Spleen (tissue), 11 donors: ENCODE measurements around the gene RNF126. TPM values are rescaled to one million over a fixed set of nuclear protein-coding genes. Genes with fewer than 3 reads are reported as not detected.
"Not testable (repeated sequence)": the region's sequence is repeated elsewhere in the genome, so short reads cannot be mapped to it uniquely, and the experiment has no call there.

Experiments
- DNase-seq: peaks from one replicate; pipeline ENCODE4 v3.0.0-alpha.2; 2020
- H3K27ac ChIP-seq, 8 donors: fragments of 200-600 bp; sonication (generic) in 7 of 8; 1 replicate in 4 of 8; 2 replicates in 4 of 8; pipeline versions ENCODE4 v1.5.0 to v1.8.0; 2016 to 2021; ENCODE audit warnings: inconsistent platforms in 4 of 8, mild to moderate bottlenecking in 4 of 8, moderate library complexity in 1 of 8
- H3K27me3 ChIP-seq, 7 donors: fragments of 200-600 bp; sonication (generic) in 6 of 7; replicated peaks in 1 of 7; 1 replicate in 4 of 7; 2 replicates in 3 of 7; pipeline versions ENCODE4 v1.5.0 to v1.8.0; 2016 to 2021; ENCODE audit warnings: inconsistent platforms in 3 of 7, mild to moderate bottlenecking in 1 of 7
- H3K36me3 ChIP-seq, 6 donors: fragments of 200-600 bp; sonication (generic) in 5 of 6; 1 replicate in 4 of 6; 2 replicates in 2 of 6; pipeline versions ENCODE4 v1.5.0 to v1.8.0; 2016 to 2021; ENCODE audit warnings: inconsistent platforms in 2 of 6
- H3K4me1 ChIP-seq, 6 donors: fragments of 200-600 bp; sonication (generic) in 5 of 6; 1 replicate in 3 of 6; 2 replicates in 3 of 6; pipeline versions ENCODE4 v1.5.0 to v1.8.0; 2016 to 2021; ENCODE audit warnings: inconsistent platforms in 3 of 6
- H3K4me3 ChIP-seq, 8 donors: fragments of 200-600 bp; sonication (generic) in 7 of 8; 1 replicate in 4 of 8; 2 replicates in 4 of 8; pipeline versions ENCODE4 v1.5.0 to v1.8.0; 2016 to 2021; ENCODE audit warnings: inconsistent platforms in 4 of 8, mild to moderate bottlenecking in 4 of 8, moderate library complexity in 2 of 8
- H3K9me3 ChIP-seq, 8 donors: fragments of 200-600 bp; sonication (generic) in 7 of 8; 1 replicate in 4 of 8; 2 replicates in 4 of 8; pipeline versions ENCODE4 v1.5.0 to v1.8.0; 2016 to 2021; ENCODE audit warnings: inconsistent platforms in 4 of 8
- CTCF ChIP-seq, 11 experiments: fragments of 200-600 bp in 7 of 11; fragments of 450-650 bp in 4 of 11; sonication (generic) in 4 of 11; IDR thresholded peaks in 8 of 11; conservative IDR thresholded peaks in 3 of 11; 1 replicate in 7 of 11; 2 replicates in 4 of 11; pipeline versions ENCODE4 v1.4.0 to v1.8.0; 2016 to 2021; ENCODE audit warnings: antibody characterized with exemption in 11 of 11, inconsistent platforms in 4 of 11, mild to moderate bottlenecking in 1 of 11
- POLR2A ChIP-seq, 3 donors: fragments of 450-650 bp; IDR thresholded peaks; one replicate each; pipeline ENCODE4 v1.5.1; 2017; ENCODE audit warnings: antibody characterized with exemption in 3 of 3, mild to moderate bottlenecking in 1 of 3
- POLR2AphosphoS5 ChIP-seq, 3 donors: sonication (generic); formaldehyde crosslinking; IDR thresholded peaks; one replicate each; pipeline ENCODE4 v1.5.1; 2017; ENCODE audit warnings: antibody characterized with exemption in 3 of 3
- WGBS, 5 donors: extraction: QIAGEN DNeasy Blood & Tissue Kit in 3 of 5; methylation state at CpG; one replicate each; pipeline versions ENCODE4 v1.1.5 to v1.1.7; 2013 to 2018; 5-methylcytosine and 5-hydroxymethylcytosine counted together
- intact Hi-C: fragments of 100-400 bp; cut with DNase I; formaldehyde crosslinking; loops from one replicate; pipeline ENCODE4 v1.15.0; 2023; ENCODE audit warnings: low total_unique reads
- polyA plus RNA-seq, 3 donors: library from polyadenylated mRNA; stranded (reverse); fragments of 200-250 nt; gene quantifications; one replicate each; pipeline ENCODE4 v1.2.1, GENCODE V29; 2013
- total RNA-seq, 7 donors: library from RNA; depleted of rRNA in 3 of 7; stranded (reverse); fragments of >200 nt in 3 of 7; fragmentation: NEBNext Ultra II Directional in 4 of 7; extraction: Animal tissue kit (Norgen Biotek cat#: 25700) in 4 of 7; gene quantifications; one replicate each; pipeline versions ENCODE4 v1.1.0 to v1.2.1, GENCODE V29; 2016 to 2021
- donor health status: healthy with polysubstance abuse.
- donor health status: DM: no; HTN: no; CAD: no; lungs with moderate emphysema.
- donor health status: DM: no; HTN: no; CAD: no.
- donor health status: Bipolar disorder and iron deficiency.
- donor health status: healthy.
- donor health status: DM: no; HTN: no; CAD: no.
- donor health status: DM: yes; HTN: yes; CAD: no.

Gene RNF126
- total and polyA plus RNA-seq, 10 donors = 38.1 to 95.1 (median 54.8) TPM

GRCh38 chr19:704447-704741 lies 41.4 kb upstream of the RNF126 start:
- peak overlapping the region in 5 of 8 donors; percentile 27 to 84 (median 50) for H3K27ac ChIP-seq
- intact Hi-C loops = no loop called here
- H3K4me3 ChIP-seq = peak overlapping the region in 4 of 8 donors; percentile 14 to 59 (median 36)

GRCh38 chr19:703651-704446 lies 40.8 kb upstream of the RNF126 start:
- WGBS, 5 donors = 3 to 7% (median 4%) methylated on average over 14 to 50 of the region's 50 CpGs
- H3K9me3 ChIP-seq = peaks cover 0 to 8% (median 0%) of the 10 kb centered on the region in 8 donors
- intact Hi-C loops = no loop called here
- H3K4me1 ChIP-seq = peaks cover 3 to 51% (median 26%) of the 10 kb centered on the region in 6 donors
- TF ChIP-seq POLR2A (IDR thresholded peaks at IDR 0.05) (peak in 1 of 3 donors; percentile 47), CTCF (IDR thresholded peaks at IDR 0.05 in 8 of 11, conservative IDR thresholded peaks at IDR 0.05 in 3 of 11) (peak in 1 of 11 experiments; percentile 11), POLR2AphosphoS5 (IDR thresholded peaks at IDR 0.05) (peak; percentile 75 to 92 (median 85))
- no peaks in the 10 kb centered on the region for H3K36me3 ChIP-seq
- H3K27ac ChIP-seq = peak overlapping the region; percentile 36 to 84 (median 73)
- H3K27me3 ChIP-seq = peaks cover 0 to 79% (median 6%) of the 10 kb centered on the region in 7 donors
- DNase-seq = peak; percentile 92
- H3K4me3 ChIP-seq = peak overlapping the region in 6 of 8 donors; percentile 6 to 59 (median 34)

More at GRCh38 chr19:704447-704741, 41.4 kb upstream of the RNF126 start:
- WGBS, 5 donors = 14 to 16% (median 15%) methylated on average over 14 of the region's 14 CpGs
- DNase-seq = no peak
- Histone ChIP-seq H3K36me3 (no peaks in the 10 kb centered on the region), H3K27me3 (peaks cover 0 to 79% (median 10%) of the 10 kb centered on the region in 7 donors), H3K4me1 (peaks cover 3 to 49% (median 26%) of the 10 kb centered on the region in 6 donors), H3K9me3 (peaks cover 0 to 8% (median 0%) of the 10 kb centered on the region in 8 donors)
- TF ChIP-seq POLR2A (IDR thresholded peaks at IDR 0.05) (no peak), CTCF (IDR thresholded peaks at IDR 0.05 in 8 of 11, conservative IDR thresholded peaks at IDR 0.05 in 3 of 11) (no peak), POLR2AphosphoS5 (IDR thresholded peaks at IDR 0.05) (no peak)

- 10 to 26% (median 19%) methylated on average over 4 of the region's 4 CpGs for WGBS, 5 donors
- H3K4me3 ChIP-seq = peak overlapping the region in 6 of 8 donors; percentile 6 to 59 (median 34)
- peaks cover 3 to 52% (median 27%) of the 10 kb centered on the region in 6 donors for H3K4me1 ChIP-seq
- peaks cover 0 to 80% (median 4%) of the 10 kb centered on the region in 7 donors for H3K27me3 ChIP-seq
- no peaks in the 10 kb centered on the region for H3K36me3 ChIP-seq
- peak overlapping the region; percentile 36 to 84 (median 73) for H3K27ac ChIP-seq
- H3K9me3 ChIP-seq = peaks cover 0 to 8% (median 0%) of the 10 kb centered on the region in 8 donors
- TF ChIP-seq POLR2A (IDR thresholded peaks at IDR 0.05) (no peak), POLR2AphosphoS5 (IDR thresholded peaks at IDR 0.05) (no peak), CTCF (IDR thresholded peaks at IDR 0.05 in 8 of 11, conservative IDR thresholded peaks at IDR 0.05 in 3 of 11) (no peak)
- intact Hi-C loops = no loop called here
- DNase-seq = peak; percentile 76
Measured at GRCh38 chr19:703329-703650, 40.3 kb upstream of the RNF126 start.

- Histone ChIP-seq H3K27ac (peak overlapping the region in 6 of 8 donors; percentile 51 to 84 (median 78)), H3K27me3 (peaks cover 0 to 79% (median 0%) of the 10 kb centered on the region in 7 donors), H3K4me1 (peaks cover 3 to 48% (median 25%) of the 10 kb centered on the region in 6 donors), H3K4me3 (peak overlapping the region in 4 of 8 donors; percentile 30 to 59 (median 41))
- DNase-seq, intact Hi-C loops, H3K9me3 ChIP-seq, H3K36me3 ChIP-seq: not testable (repeated sequence)
- WGBS, 5 donors = 54 to 69% (median 65%) methylated on average over 6 of the region's 6 CpGs
Measured at GRCh38 chr19:702847-703246, 39.8 kb upstream of the RNF126 start.

GRCh38 chr19:699885-700284 lies 36.9 kb upstream of the RNF126 start:
- intact Hi-C loops, H3K4me3 ChIP-seq, H3K9me3 ChIP-seq, H3K36me3 ChIP-seq, DNase-seq: not testable (repeated sequence)
- WGBS, 5 donors = 53 to 68% (median 61%) methylated on average over 11 to 14 of the region's 14 CpGs
- peaks cover 0 to 92% (median 12%) of the 10 kb centered on the region in 7 donors for H3K27me3 ChIP-seq
- H3K4me1 ChIP-seq = peaks cover 3 to 63% (median 33%) of the 10 kb centered on the region in 6 donors
- H3K27ac ChIP-seq = peak overlapping the region in 2 of 8 donors; percentile 70 to 77

GRCh38 chr19:698529-698928 lies 35.5 kb upstream of the RNF126 start:
- 75 to 92% (median 82%) methylated on average over 15 of the region's 15 CpGs for WGBS, 5 donors
- peaks cover 0 to 55% (median 25%) of the 10 kb centered on the region in 6 donors for H3K4me1 ChIP-seq
- H3K4me3 ChIP-seq, H3K9me3 ChIP-seq, intact Hi-C loops, DNase-seq, H3K36me3 ChIP-seq: not testable (repeated sequence)
- H3K27me3 ChIP-seq = peaks cover 0 to 89% (median 17%) of the 10 kb centered on the region in 7 donors
- peak overlapping the region in 1 of 8 donors; percentile 70 for H3K27ac ChIP-seq
